Measurements from ENCODE around the gene C10orf67. TPM values are rescaled to one million over a fixed set of nuclear protein-coding genes. Genes with fewer than 3 reads are reported as not detected.

C10orf67 gene
- total and polyA plus RNA-seq, 2 donors (not counting 1 experiment from before 2014, with no cell fraction given), result not detected

DNA sequence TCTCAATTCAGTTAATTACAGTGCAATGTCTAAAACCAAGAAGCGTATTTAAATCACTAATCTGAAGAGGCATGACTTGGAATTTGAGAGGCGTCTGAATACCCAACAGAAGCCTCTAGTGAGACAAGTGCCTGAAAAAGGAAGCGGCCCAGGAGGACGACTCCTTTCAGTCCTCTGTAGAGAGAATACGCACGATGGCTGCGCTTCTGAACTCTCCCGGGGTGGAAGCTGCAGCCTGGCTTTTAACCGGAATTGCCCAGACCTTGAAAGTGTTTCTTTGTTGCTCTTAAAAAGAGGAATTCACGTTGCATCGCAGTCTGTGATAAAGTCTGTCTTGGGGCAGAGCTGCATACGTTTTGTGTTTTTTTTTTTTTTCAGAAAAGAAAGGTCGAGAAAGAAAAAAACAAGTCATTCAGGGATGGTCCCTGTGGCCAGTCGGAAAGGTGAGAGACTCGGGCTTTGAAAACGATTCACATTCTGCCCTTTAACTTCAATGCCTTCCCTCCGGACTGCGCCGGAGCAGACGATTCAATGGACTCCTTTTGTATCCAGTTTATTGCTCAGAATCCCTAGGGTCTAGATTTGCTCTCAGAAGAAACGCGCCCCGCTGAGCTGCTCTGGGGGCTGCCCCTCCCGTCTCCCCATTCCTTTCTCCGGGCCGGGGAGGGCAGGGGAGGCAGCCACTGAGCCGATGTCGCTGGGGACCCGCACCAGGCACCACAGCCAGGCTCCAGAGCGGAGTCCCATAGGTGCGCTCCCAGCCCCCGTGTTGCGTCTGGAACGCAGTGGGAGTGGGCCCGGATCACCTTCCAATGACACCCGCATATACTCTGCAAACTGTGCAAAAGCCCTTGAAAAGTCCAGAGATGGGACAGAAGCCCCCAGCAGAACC, 153.5 kb downstream of the C10orf67 start:
- Histone ChIP-seq H2AFZ (ENCODE audit: insufficient read depth, low read depth, low read length, poor library complexity, severe bottlenecking) (no peak overlapping the region), H3K4me3 (ENCODE audit: control extremely low read depth in 1 of 5, extremely low read depth in 1 of 5, insufficient read depth in 1 of 5, low read depth in 2 of 5, low read length in 4 of 5) (no peak overlapping the region), H3K9ac (ENCODE audit: low read length) (no peak overlapping the region), H3K36me3 (replicated peaks in 1 of 2; ENCODE audit: control extremely low read depth in 1 of 2, control insufficient read depth in 1 of 2, extremely low read depth in 1 of 2, insufficient read depth in 2 of 2, low read length in 1 of 2) (no peaks in the 10 kb centered on the region), H3K27ac (ENCODE audit: low read length in 2 of 2) (no peak overlapping the region), H3K79me2 (ENCODE audit: control insufficient read depth, insufficient read depth, low read length) (no peaks in the 10 kb centered on the region), H3K9me3 (ENCODE audit: control extremely low read depth in 1 of 3, control insufficient read depth in 2 of 3, insufficient read depth in 1 of 3, low read length in 2 of 3) (no peaks in the 10 kb centered on the region), H3K27me3 (replicated peaks in 1 of 4; ENCODE audit: control extremely low read depth in 1 of 4, control insufficient read depth in 3 of 4, insufficient read depth in 4 of 4, low read length in 3 of 4) (peaks cover 0 to 53% (median 26%) of the 10 kb centered on the region in 4 experiments), H3K4me2 (replicated peaks; ENCODE audit: low read depth, low read length, poor library complexity, severe bottlenecking) (no peak overlapping the region), H3K4me1 (ENCODE audit: control insufficient read depth in 2 of 2, insufficient read depth in 2 of 2, low read length in 2 of 2) (no peaks in the 10 kb centered on the region), H4K20me1 (ENCODE audit: control insufficient read depth, insufficient read depth, low read length, poor library complexity, severe bottlenecking) (no peaks in the 10 kb centered on the region)
- 8% methylated on average over 35 of the region's 36 CpGs for WGBS (ENCODE audit: insufficient coverage)
- Mint-ChIP-seq H3K27ac (no peak overlapping the region), H3K4me1 (peaks cover 1% of the 10 kb centered on the region), H3K4me3 (no peak overlapping the region), H3K9me3 (ENCODE audit: insufficient read depth) (no peaks in the 10 kb centered on the region), H3K27me3 (peaks cover 60% of the 10 kb centered on the region)
- TF ChIP-seq CTCF (IDR thresholded peaks at IDR 0.05), result no peak
- no peak for TF ChIP-seq EZH2 (IDR thresholded peaks at IDR 0.05; ENCODE audit: borderline replicate concordance, insufficient read depth, low read depth, low read length, poor library complexity, severe bottlenecking)
- CTCF ChIA-PET, result interaction anchor here (1.2 kb wide), 1 partner anchor 33 kb away, joined by 3 read pairs; no protein-coding TSS in a partner anchor
- intact Hi-C loops (cut with micrococcal nuclease), result no loop called here
- ATAC-seq (ENCODE audit: low read depth) (no peak), DNase-seq (no peak)
- POLR2A ChIA-PET, result no interaction called here

GRCh38 chr10:23189024-23189423, 155.6 kb downstream of the C10orf67 start:
- intact Hi-C loops (cut with micrococcal nuclease), result no loop called here
- Histone ChIP-seq H3K4me1 (ENCODE audit: control insufficient read depth in 2 of 2, insufficient read depth in 2 of 2, low read length in 2 of 2) (no peaks in the 10 kb centered on the region), H3K4me3 (ENCODE audit: control extremely low read depth in 1 of 5, extremely low read depth in 1 of 5, insufficient read depth in 1 of 5, low read depth in 2 of 5, low read length in 4 of 5) (no peak overlapping the region), H3K79me2 (ENCODE audit: control insufficient read depth, insufficient read depth, low read length) (no peaks in the 10 kb centered on the region), H3K36me3 (replicated peaks in 1 of 2; ENCODE audit: control extremely low read depth in 1 of 2, control insufficient read depth in 1 of 2, extremely low read depth in 1 of 2, insufficient read depth in 2 of 2, low read length in 1 of 2) (no peaks in the 10 kb centered on the region), H4K20me1 (ENCODE audit: control insufficient read depth, insufficient read depth, low read length, poor library complexity, severe bottlenecking) (no peaks in the 10 kb centered on the region), H3K27ac (ENCODE audit: low read length in 2 of 2) (no peak overlapping the region), H2AFZ (ENCODE audit: insufficient read depth, low read depth, low read length, poor library complexity, severe bottlenecking) (no peak overlapping the region), H3K9ac (ENCODE audit: low read length) (no peak overlapping the region), H3K4me2 (replicated peaks; ENCODE audit: low read depth, low read length, poor library complexity, severe bottlenecking) (no peak overlapping the region), H3K27me3 (replicated peaks in 1 of 4; ENCODE audit: control extremely low read depth in 1 of 4, control insufficient read depth in 3 of 4, insufficient read depth in 4 of 4, low read length in 3 of 4) (peaks cover 0 to 36% (median 16%) of the 10 kb centered on the region in 4 experiments), H3K9me3 (ENCODE audit: control extremely low read depth in 1 of 3, control insufficient read depth in 2 of 3, insufficient read depth in 1 of 3, low read length in 2 of 3) (no peaks in the 10 kb centered on the region)
- ChIA-PET CTCF (no interaction called here), POLR2A (no interaction called here)
- WGBS (ENCODE audit: insufficient coverage), result no CpG with 5 or more reads among the region's 5 CpGs
- TF ChIP-seq EZH2 (IDR thresholded peaks at IDR 0.05; ENCODE audit: borderline replicate concordance, insufficient read depth, low read depth, low read length, poor library complexity, severe bottlenecking), result no peak
- TF ChIP-seq CTCF (IDR thresholded peaks at IDR 0.05), result no peak
- Mint-ChIP-seq H3K4me3 (no peak overlapping the region), H3K4me1 (peaks cover 1% of the 10 kb centered on the region), H3K9me3 (ENCODE audit: insufficient read depth) (no peaks in the 10 kb centered on the region), H3K27me3 (peaks cover 45% of the 10 kb centered on the region), H3K27ac (no peak overlapping the region)
- ATAC-seq (ENCODE audit: low read depth) (no peak), DNase-seq (no peak)
